Right lobe of liver (tissue), 6 donors: ENCODE results near the gene ELAVL4. TPM values are rescaled to one million over a fixed set of nuclear protein-coding genes. Genes with fewer than 3 reads are reported as not detected.

Experiments
- ATAC-seq, 4 donors: fragments of 200-7000 bp; cut with Tn5 transposase; one replicate each; pipeline ENCODE4 v1.9.1; 2020; ENCODE audit warnings: mild to moderate bottlenecking in 4 of 4, moderate library complexity in 4 of 4
- DNase-seq, 3 donors: peaks; one replicate each; pipeline ENCODE4 v3.0.0-alpha.2; 2020
- H3K27ac ChIP-seq, 3 donors: fragments of 200-600 bp; one replicate each; pipeline ENCODE4 v1.8.0; 2022
- H3K27me3 ChIP-seq, 2 donors: fragments of 200-600 bp; one replicate each; pipeline ENCODE4 v1.8.0; 2022
- H3K36me3 ChIP-seq, 4 donors: fragments of 200-600 bp; sonication (generic) in 1 of 4; one replicate each; pipeline versions ENCODE4 v1.5.1 to v1.8.0; 2017 to 2022; ENCODE audit warnings: control low read depth in 1 of 4
- H3K4me1 ChIP-seq, 4 donors: fragments of 200-600 bp; sonication (generic) in 1 of 4; one replicate each; pipeline versions ENCODE4 v1.5.1 to v1.8.0; 2017 to 2022; ENCODE audit warnings: control low read depth in 1 of 4
- H3K4me3 ChIP-seq, 3 donors: fragments of 200-600 bp; one replicate each; pipeline ENCODE4 v1.8.0; 2022
- H3K9me3 ChIP-seq, 4 donors: fragments of 200-600 bp; sonication (generic) in 1 of 4; one replicate each; pipeline versions ENCODE4 v1.5.1 to v1.8.0; 2017 to 2022; ENCODE audit warnings: control low read depth in 1 of 4
- CTCF ChIP-seq, 4 donors: fragments of 200-600 bp in 3 of 4; fragments of 450-650 bp in 1 of 4; IDR thresholded peaks; one replicate each; pipeline versions ENCODE4 v1.5.1 to v1.8.0; 2016 to 2022; ENCODE audit warnings: antibody characterized with exemption in 4 of 4, mild to moderate bottlenecking in 2 of 4
- POLR2A ChIP-seq: fragments of 450-650 bp; IDR thresholded peaks from one replicate; pipeline ENCODE4 v1.6.1; 2017; ENCODE audit warnings: antibody characterized with exemption, mild to moderate bottlenecking
- WGBS: methylation state at CpG from one replicate; pipeline ENCODE4 v1.1.6; 2018; ENCODE audit warnings: low coverage, low lambda C conversion rate; ENCODE audit not compliant: insufficient coverage; ENCODE audit errors: missing lambda C conversion rate; 5-methylcytosine and 5-hydroxymethylcytosine counted together
- intact Hi-C, 2 donors: fragments of 100-400 bp; cut with DNase I; formaldehyde crosslinking; loops; one replicate each; pipeline versions ENCODE4 v1.11.2 to v1.14.1; 2022
- total RNA-seq, 6 experiments: library from RNA; depleted of rRNA in 2 of 6; stranded (reverse); fragments of >200 nt in 2 of 6; fragmentation: NEBNext Ultra II Directional in 3 of 6; extraction: Animal tissue kit (Norgen Biotek cat#: 25700) in 3 of 6; gene quantifications; one replicate each; pipeline versions ENCODE4 v1.1.0 to v1.2.4, GENCODE V29; 2016 to 2023
- donor health status: DM: no; HTN: yes; CAD: no.
- donor health status: DM: no; HTN: no; CAD: no.
- donor health status: DM: no; HTN: no; CAD: no.
- donor health status: DM: no; HTN: yes; CAD: no.
- donor health status: DM: no; HTN: yes; CAD: no.

Gene ELAVL4
- total RNA-seq, 6 experiments from 2014 or later, result 0.19 to 0.66 (median 0.37) TPM; not detected in 3

- H3K27ac ChIP-seq, result no peak overlapping the region
- intact Hi-C loops, result no loop called here
- ATAC-seq, result no peak
- no peaks in the 10 kb centered on the region for H3K36me3 ChIP-seq
- no peaks in the 10 kb centered on the region for H3K27me3 ChIP-seq
- no peak for TF ChIP-seq POLR2A
- no peak for TF ChIP-seq CTCF (IDR thresholded peaks at IDR 0.05)
- WGBS, result 44% methylated on average over 7 of the region's 7 CpGs
- no peak for DNase-seq
- H3K9me3 ChIP-seq, result no peaks in the 10 kb centered on the region
- no peak overlapping the region for H3K4me3 ChIP-seq
- no peaks in the 10 kb centered on the region for H3K4me1 ChIP-seq
Observed at GRCh38 chr1:50103615-50104081, 5.1 kb upstream of the ELAVL4 start.

GRCh38 chr1:50105433-50105832, 3.3 kb upstream of the ELAVL4 start:
- no peak overlapping the region for H3K4me3 ChIP-seq
- intact Hi-C loops, result no loop called here
- TF ChIP-seq POLR2A (no peak), CTCF (IDR thresholded peaks at IDR 0.05) (no peak)
- no peak for ATAC-seq
- H3K27me3 ChIP-seq, result no peaks in the 10 kb centered on the region
- H3K9me3 ChIP-seq, result no peaks in the 10 kb centered on the region
- no peaks in the 10 kb centered on the region for H3K36me3 ChIP-seq
- DNase-seq, result no peak
- H3K4me1 ChIP-seq, result no peaks in the 10 kb centered on the region
- H3K27ac ChIP-seq, result no peak overlapping the region
- WGBS, result 65% methylated on average over 3 of the region's 3 CpGs

- Histone ChIP-seq H3K4me1 (no peaks in the 10 kb centered on the region), H3K9me3 (no peaks in the 10 kb centered on the region), H3K27me3 (no peaks in the 10 kb centered on the region), H3K27ac (no peak overlapping the region), H3K4me3 (no peak overlapping the region), H3K36me3 (no peaks in the 10 kb centered on the region)
- DNase-seq, result no peak
- WGBS, result 56% methylated on average over 12 of the region's 12 CpGs
- no peak for ATAC-seq
- intact Hi-C loops, result no loop called here
- TF ChIP-seq CTCF (IDR thresholded peaks at IDR 0.05) (no peak), POLR2A (no peak)
Observed at GRCh38 chr1:50106095-50106761, 2.5 kb upstream of the ELAVL4 start.

GRCh38 chr1:50109116-50109515, 396 bp downstream of the ELAVL4 start:
- TF ChIP-seq CTCF (IDR thresholded peaks at IDR 0.05) (no peak), POLR2A (no peak)
- DNase-seq (no peak), ATAC-seq (no peak)
- H3K27me3 ChIP-seq, result peaks cover 3 to 6% of the 10 kb centered on the region in 2 donors
- no peak overlapping the region for H3K4me3 ChIP-seq
- no peak overlapping the region for H3K27ac ChIP-seq
- H3K9me3 ChIP-seq, result no peaks in the 10 kb centered on the region
- 63% methylated on average over 4 of the region's 4 CpGs for WGBS
- intact Hi-C loops, result no loop called here
- H3K36me3 ChIP-seq, result no peaks in the 10 kb centered on the region
- H3K4me1 ChIP-seq, result no peaks in the 10 kb centered on the region
